Erythroblast (primary cell): ENCODE results near the gene IFNLR1.

Source experiments
- DNase-seq, 2 experiments: peaks; one replicate each; lab custom pipeline; 2025; lab: John Stamatoyannopoulos, UW
- GATA1 ChIP-seq: IDR thresholded peaks from 2 replicates; pipeline ENCODE4 v1.6.1; 2011; ENCODE audit warnings: low read depth, mild to moderate bottlenecking, control low read depth, low read length, moderate library complexity
- POLR2A ChIP-seq: IDR thresholded peaks from 2 replicates; pipeline ENCODE4 v1.6.1; 2011; ENCODE audit warnings: mild to moderate bottlenecking, low read length

The IFNLR1 gene

DNA sequence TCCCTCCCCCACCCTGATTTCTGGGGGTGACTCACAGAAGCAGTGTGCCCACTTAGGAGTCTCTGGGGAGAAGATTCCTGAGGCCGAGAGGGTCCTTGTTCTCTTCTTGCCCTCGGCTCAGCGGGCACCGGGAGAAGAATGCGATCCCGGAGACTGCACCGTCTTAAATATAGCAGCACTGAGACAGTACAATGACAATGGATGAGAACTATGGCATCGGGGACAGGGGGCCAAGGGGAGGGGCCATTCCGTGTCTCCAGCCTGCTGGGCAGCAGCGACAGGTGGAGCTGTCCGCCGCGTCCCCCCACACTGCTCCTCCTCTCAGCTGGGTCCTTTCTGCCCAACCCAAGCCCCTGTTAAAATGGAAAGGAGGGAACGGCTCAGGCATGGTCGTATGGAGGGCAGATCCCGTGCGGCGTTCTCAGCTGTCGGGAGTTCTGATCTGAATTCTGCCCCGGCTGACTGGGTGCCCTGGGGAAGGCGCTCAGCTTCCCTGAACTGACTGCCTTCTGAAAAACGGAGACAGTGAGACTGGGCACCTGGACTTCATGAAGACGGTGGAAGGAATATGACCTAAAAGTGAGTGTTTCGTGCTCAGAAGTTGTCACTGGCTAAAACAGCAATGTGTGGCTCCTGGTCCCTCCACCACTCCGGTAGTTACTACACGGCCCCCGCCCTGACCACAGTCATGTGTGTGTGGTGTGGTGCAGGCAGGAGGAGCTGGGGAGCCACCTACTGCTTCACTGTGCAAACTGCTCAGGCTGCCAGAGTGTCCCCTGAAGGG, 74.9 kb downstream of the IFNLR1 start, which contains the start of gene MYOM3:
Gene MYOM3 (minus strand): TSS at position 140 of the 784 bp plus-strand sequence. CDS start 3,499 bp downstream, outside the sequence.
- peak; percentile 47 to 55 for DNase-seq
- TF ChIP-seq GATA1, result no peak
- TF ChIP-seq POLR2A, result no peak

- TF ChIP-seq GATA1 (no peak), POLR2A (no peak)
- no peak for DNase-seq
These were observed 75.7 kb downstream of the IFNLR1 start for GRCh38 chr1:24111262-24111995.

DNA sequence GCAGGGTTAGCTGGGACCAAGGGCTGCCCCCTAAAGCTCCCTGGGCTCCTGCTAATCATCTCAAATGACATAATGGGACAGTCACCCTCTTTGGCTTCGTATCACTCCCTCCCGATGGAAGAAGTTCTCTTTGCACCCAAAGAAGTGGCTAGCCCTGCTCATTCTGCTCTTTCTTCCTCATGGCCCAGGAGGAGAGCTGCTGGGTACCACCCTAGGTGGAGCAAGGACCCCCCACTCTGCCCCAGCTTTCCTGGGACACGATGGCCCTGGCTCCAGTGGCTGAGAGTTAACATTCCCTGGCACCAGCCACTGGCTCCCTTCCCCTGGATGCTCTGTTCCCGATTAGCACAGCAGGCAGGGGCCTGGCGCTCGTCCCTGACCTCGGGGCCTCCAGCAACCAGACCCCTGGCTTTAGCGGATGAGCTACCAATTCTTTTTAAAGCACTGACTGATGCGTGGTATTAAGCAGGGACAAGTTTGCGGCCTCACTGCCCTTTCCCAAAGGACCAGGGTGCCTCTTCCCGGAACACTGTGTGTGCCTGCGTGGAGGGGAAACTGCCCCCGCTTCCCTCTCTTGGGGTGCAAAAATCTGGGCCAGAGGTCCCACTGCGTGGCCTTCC, 76.3 kb downstream of the IFNLR1 start:
- TF ChIP-seq POLR2A (no peak), GATA1 (no peak)
- DNase-seq, result no peak

- no peak for DNase-seq
- TF ChIP-seq POLR2A (no peak), GATA1 (no peak)
These were observed 77.2 kb downstream of the IFNLR1 start for GRCh38 chr1:24109686-24110475.

- TF ChIP-seq POLR2A (no peak), GATA1 (no peak)
- DNase-seq, result no peak
These were observed 78.0 kb downstream of the IFNLR1 start for GRCh38 chr1:24109166-24109483.

DNA sequence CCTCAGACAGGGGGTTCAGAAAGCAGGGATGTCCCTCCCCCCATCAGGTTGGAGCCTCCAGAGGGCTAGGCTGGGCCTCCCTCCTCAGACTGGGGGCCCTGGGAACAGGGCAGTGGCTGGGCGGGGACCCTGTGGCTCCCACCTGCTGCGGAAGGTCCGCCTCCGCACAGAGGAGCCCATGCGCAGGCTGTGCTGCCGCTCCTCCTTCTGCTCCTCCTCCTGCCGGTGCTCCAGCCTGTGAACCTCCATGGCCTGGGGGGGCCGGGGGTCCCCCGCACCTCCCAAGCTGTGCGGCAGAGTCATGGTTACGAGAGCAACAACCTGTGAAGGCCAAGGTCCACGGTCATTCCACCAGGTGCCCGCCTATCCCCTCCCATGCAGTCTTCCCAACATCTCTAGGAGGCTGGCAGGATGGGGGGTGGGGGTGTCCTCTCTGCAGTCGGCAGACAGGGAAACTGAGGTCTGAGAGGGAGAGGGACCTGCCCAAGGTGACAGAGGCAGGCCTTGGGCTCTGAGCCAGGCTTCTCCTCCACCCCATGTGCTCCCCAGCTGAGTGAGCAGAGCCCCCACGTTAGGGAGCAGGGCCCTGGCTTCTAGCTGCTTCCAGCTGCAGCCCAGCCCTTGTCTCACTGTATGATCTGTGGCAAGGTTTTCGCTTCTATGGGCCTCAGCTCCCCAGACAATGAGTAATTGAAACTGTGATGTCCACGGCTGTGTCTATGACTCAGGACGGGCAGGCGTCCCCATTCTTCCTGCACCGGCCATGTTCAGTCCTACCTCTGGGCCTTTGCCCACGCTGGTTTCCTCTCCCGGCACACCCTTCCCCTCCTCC, 78.5 kb downstream of the IFNLR1 start:
- TF ChIP-seq GATA1 (no peak), POLR2A (no peak)
- DNase-seq, result no peak

GRCh38 chr1:24107462-24108138, 79.5 kb downstream of the IFNLR1 start:
- no peak for TF ChIP-seq GATA1
- no peak for TF ChIP-seq POLR2A
- DNase-seq, result no peak

GRCh38 chr1:24105368-24106160, 81.5 kb downstream of the IFNLR1 start:
- TF ChIP-seq POLR2A (no peak), GATA1 (no peak)
- no peak for DNase-seq

DNA sequence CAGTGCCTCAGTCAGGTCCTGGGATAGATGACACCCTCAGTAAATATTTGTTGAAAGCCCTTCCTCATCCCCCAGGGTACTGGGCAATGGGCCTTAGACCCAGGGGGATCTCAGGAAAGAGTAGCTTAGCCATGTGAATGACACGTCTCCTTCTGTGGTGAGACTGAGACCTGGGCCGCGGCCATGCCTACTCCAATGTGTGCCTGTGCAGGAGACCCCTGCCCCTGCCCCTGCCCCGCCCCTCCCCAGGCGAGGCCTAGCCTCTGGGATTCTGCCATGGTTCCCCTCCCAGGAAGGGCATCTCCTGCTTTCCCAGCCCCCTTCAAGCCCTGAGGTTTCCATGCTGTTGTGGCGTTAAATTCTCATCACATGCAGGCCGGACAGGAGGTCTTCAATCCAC, 82.2 kb downstream of the IFNLR1 start:
- no peak for DNase-seq
- TF ChIP-seq POLR2A (no peak), GATA1 (no peak)
